K562 (cell line): ENCODE data around the gene TCF25. TPM values are rescaled to one million over a fixed set of nuclear protein-coding genes. Genes with fewer than 3 reads are reported as not detected.

Experiments used
- ATAC-seq: fragments of 200-7000 bp; cut with Tn5 transposase; 3 replicates; pipeline ENCODE4 v1.9.1; 2020; ENCODE audit warnings: moderate library complexity
- BruUV-seq: library from RNA; stranded (reverse); fragments of 400-500 nt; replicated peaks from 2 replicates; lab custom pipeline; 2021; lab: Mats Ljungman, UMichigan
- CTCF ChIA-PET: fragments of 300-600 bp; formaldehyde crosslinking; extraction: SDS; loops from one replicate; lab custom pipeline; 2021; ENCODE audit warnings: low intra/inter-chr PET ratio; lab: Yijun Ruan, JAX
- POLR2A ChIA-PET: fragments of 300-600, 350-650 bp; sonication (Branson Sonifier 250); formaldehyde crosslinking; extraction: SDS; loops from one replicate; lab custom pipeline; 2021; ENCODE audit warnings: antibody characterized with exemption, inconsistent platforms; lab: Yijun Ruan, JAX
- DNase-seq, 4 experiments: peaks; one replicate each; pipeline versions ENCODE4 v3.0.0 to v3.0.0-alpha.2; 2011 to 2018; ENCODE audit warnings: low spot score in 3 of 4, mixed read lengths in 3 of 4; ENCODE audit errors: extremely low read depth in 1 of 4
- FAIRE-seq: peaks from 2 replicates; lab custom pipeline; 2011; peaks lifted over from hg19 to GRCh38; lab: Jason Lieb, UNC
- H2AFZ ChIP-seq: 2 replicates; pipeline ENCODE4 v1.6.0; 2011; ENCODE audit warnings: low read depth, low read length, control low read depth, inconsistent platforms
- H3K27ac ChIP-seq: fragments of 200-600 bp; 3 replicates; pipeline ENCODE4 v1.8.0; 2011; ENCODE audit warnings: low read depth, mild to moderate bottlenecking, control low read depth, inconsistent platforms, low read length, moderate library complexity, mixed read lengths; ENCODE audit errors: extremely low read depth
- H3K27me3 ChIP-seq, 2 experiments: fragments of 300-600 bp in 1 of 2; 2 replicates in 1 of 2; 3 replicates in 1 of 2; pipeline versions ENCODE4 v1.6.0 to v1.8.0; 2011; ENCODE audit warnings: inconsistent platforms in 2 of 2, low read length in 2 of 2, mild to moderate bottlenecking in 1 of 2, mixed read lengths in 1 of 2, moderate library complexity in 1 of 2; ENCODE audit not compliant: control insufficient read depth in 2 of 2, insufficient read depth in 2 of 2
- H3K36me3 ChIP-seq: fragments of 300-600 bp; 3 replicates; pipeline ENCODE4 v1.8.0; 2011; ENCODE audit warnings: mild to moderate bottlenecking, low read length, inconsistent platforms; ENCODE audit not compliant: control insufficient read depth, insufficient read depth
- H3K4me1 ChIP-seq, 2 experiments: fragments of 200-600 bp in 1 of 2; replicated peaks in 1 of 2; 2 replicates in 1 of 2; 3 replicates in 1 of 2; pipeline versions ENCODE4 v1.5.1 to v1.8.0; 2011; ENCODE audit warnings: inconsistent platforms in 2 of 2, low read length in 2 of 2, mild to moderate bottlenecking in 1 of 2, mixed read lengths in 1 of 2, moderate library complexity in 1 of 2; ENCODE audit not compliant: control insufficient read depth in 2 of 2, insufficient read depth in 2 of 2
- H3K4me2 ChIP-seq: 2 replicates; pipeline ENCODE4 v1.6.1; 2011; ENCODE audit warnings: low read length, control low read depth, inconsistent platforms, mixed read lengths; ENCODE audit not compliant: insufficient read depth
- H3K4me3 ChIP-seq: fragments of 200-600 bp; sonication (generic), shearing (Covaris generic); 2 replicates; pipeline ENCODE4 v1.5.1; 2016; ENCODE audit warnings: control low read depth, inconsistent platforms
- H3K79me2 ChIP-seq: fragments of 200-600 bp; 3 replicates; pipeline ENCODE4 v1.8.0; 2011; ENCODE audit warnings: low read length, inconsistent platforms; ENCODE audit not compliant: control insufficient read depth, insufficient read depth
- H3K9ac ChIP-seq, 2 experiments: 2 replicates each; pipeline versions ENCODE4 v1.6.0 to v1.6.1; 2011; ENCODE audit warnings: low read depth in 2 of 2, low read length in 2 of 2, control low read depth in 1 of 2, inconsistent platforms in 1 of 2, mild to moderate bottlenecking in 1 of 2, mixed read lengths in 1 of 2; ENCODE audit not compliant: insufficient read depth in 1 of 2
- H3K9me1 ChIP-seq: one replicate; pipeline ENCODE4 v1.6.0; 2011; ENCODE audit warnings: inconsistent platforms, mild to moderate bottlenecking, low read length, moderate library complexity; ENCODE audit not compliant: control insufficient read depth, insufficient read depth
- H3K9me3 ChIP-seq: replicated peaks from 2 replicates; pipeline ENCODE4 v1.5.1; 2011; ENCODE audit warnings: low read depth, low read length, inconsistent platforms; ENCODE audit not compliant: control insufficient read depth, insufficient read depth
- H4K20me1 ChIP-seq: replicated peaks from 2 replicates; pipeline ENCODE4 v1.6.1; 2011; ENCODE audit warnings: low read length, inconsistent platforms, mixed read lengths; ENCODE audit not compliant: control insufficient read depth, insufficient read depth
- CBFB ChIP-seq: sonication (generic); formaldehyde crosslinking; IDR thresholded peaks from 2 replicates; pipeline ENCODE4 v1.4.0; 2020; ENCODE audit warnings: mild to moderate bottlenecking, missing genetic modification reagents
- EP300 ChIP-seq: IDR thresholded peaks from 2 replicates; pipeline ENCODE4 v1.6.1; 2012; ENCODE audit warnings: low read length, improper control_type of control experiment
- ESRRA ChIP-seq: fragments of 450-650 bp; IDR thresholded peaks from 2 replicates; pipeline ENCODE4 v1.6.1; 2014; ENCODE audit warnings: low read depth, mild to moderate bottlenecking, moderate library complexity, borderline replicate concordance
- ID3 ChIP-seq, 2 experiments: fragments of 250-450 bp in 1 of 2; fragments of 450-650 bp in 1 of 2; sonication (Bioruptor Pico) in 1 of 2; IDR thresholded peaks; 2 replicates each; pipeline versions ENCODE4 v1.6.1 to v1.8.0; 2016 to 2021; ENCODE audit warnings: mild to moderate bottlenecking in 2 of 2, moderate library complexity in 2 of 2, missing compliant biosample characterization in 1 of 2, missing genetic modification characterization in 1 of 2
- POLR2AphosphoS5 ChIP-seq: IDR thresholded peaks from 2 replicates; pipeline ENCODE4 v1.6.1; 2011; ENCODE audit warnings: mild to moderate bottlenecking, low read depth, low read length, moderate library complexity; ENCODE audit not compliant: control insufficient read depth, insufficient read depth
- POLR2G ChIP-seq: fragments of 200-400 bp; formaldehyde crosslinking; IDR thresholded peaks from 2 replicates; pipeline ENCODE4 v1.6.1; 2017; ENCODE audit warnings: low read depth, mild to moderate bottlenecking, antibody characterized with exemption, low read length, moderate library complexity
- PYGO2 ChIP-seq: fragments of 450-650 bp; IDR thresholded peaks from 2 replicates; pipeline ENCODE4 v1.6.1; 2016; ENCODE audit warnings: mild to moderate bottlenecking, missing genetic modification characterization, moderate library complexity, missing compliant biosample characterization
- RB1 ChIP-seq: fragments of 450-650 bp; IDR thresholded peaks from 2 replicates; pipeline ENCODE4 v1.6.1; 2017; ENCODE audit warnings: low read depth, mild to moderate bottlenecking
- SRF ChIP-seq, 2 experiments: fragments of 250-450, 450-650 bp in 1 of 2; sonication (Bioruptor Pico) in 1 of 2; sonication (generic) in 1 of 2; formaldehyde crosslinking; IDR thresholded peaks; 2 replicates each; pipeline versions ENCODE4 v1.5.0 to v1.5.1; 2020 to 2022; ENCODE audit warnings: mild to moderate bottlenecking in 1 of 2, missing genetic modification reagents in 1 of 2
- ZNF143 ChIP-seq: sonication (generic); formaldehyde crosslinking; IDR thresholded peaks from 2 replicates; pipeline ENCODE4 v1.9.0; 2022; ENCODE audit warnings: mild to moderate bottlenecking, missing genetic modification reagents
- ZNF263 ChIP-seq: sonication (generic); formaldehyde crosslinking; IDR thresholded peaks from 2 replicates; pipeline ENCODE4 v1.8.0; 2022; ENCODE audit warnings: mild to moderate bottlenecking, missing genetic modification reagents, borderline replicate concordance
- WGBS: fragments of 100-300 bp; shearing (Covaris generic); methylation state at CpG from one replicate; pipeline ENCODE4 v1.1.6; 2016; ENCODE audit warnings: low coverage, mixed read lengths; ENCODE audit not compliant: insufficient coverage; ENCODE audit errors: missing lambda C conversion rate; 5-methylcytosine and 5-hydroxymethylcytosine counted together
- in situ Hi-C: fragments of 300-500 bp; cut with MboI; formaldehyde crosslinking; loops from 4 replicates; pipeline ENCODE4 v1.15.0; 2018; ENCODE audit warnings: inconsistent platforms, mixed read lengths
- intact Hi-C: fragments of 100-400 bp; cut with micrococcal nuclease; formaldehyde crosslinking; loops from 2 replicates; pipeline ENCODE4 v1.14.2; 2022
- polyA plus RNA-seq, 8 experiments: library from polyadenylated mRNA; depleted of rRNA in 4 of 8; stranded (reverse) in 5 of 8; unstranded in 3 of 8; fragments of >200 nt; fragmentation: Nextera tagmentation in 2 of 8; fragmentation: Illumina TruSeq in 1 of 8; extraction: Ambion mirVana in 2 of 8; extraction: Trizol in 1 of 8; gene quantifications; 2 replicates each; pipeline versions ENCODE4 v1.2.1 to v1.2.3, GENCODE V29; 2011 to 2014; ENCODE audit warnings: inconsistent platforms in 1 of 8, missing spikeins in 1 of 8
- total RNA-seq, 7 experiments: library from RNA; depleted of rRNA in 6 of 7; stranded (reverse); fragments of >200 nt in 6 of 7; fragmentation: Illumina TruSeq in 2 of 7; extraction: Trizol in 2 of 7; gene quantifications; 2 replicates each; pipeline versions ENCODE4 v1.2.1 to v1.2.3, GENCODE V29; 2011 to 2021; ENCODE audit warnings: low replicate concordance in 1 of 7

TCF25 gene
- total and polyA plus RNA-seq, 9 of the 15 experiments (the other 6 are each of a cell fraction or from before 2014, with no cell fraction given): 9.0 to 154 (median 83.8) TPM

DNA sequence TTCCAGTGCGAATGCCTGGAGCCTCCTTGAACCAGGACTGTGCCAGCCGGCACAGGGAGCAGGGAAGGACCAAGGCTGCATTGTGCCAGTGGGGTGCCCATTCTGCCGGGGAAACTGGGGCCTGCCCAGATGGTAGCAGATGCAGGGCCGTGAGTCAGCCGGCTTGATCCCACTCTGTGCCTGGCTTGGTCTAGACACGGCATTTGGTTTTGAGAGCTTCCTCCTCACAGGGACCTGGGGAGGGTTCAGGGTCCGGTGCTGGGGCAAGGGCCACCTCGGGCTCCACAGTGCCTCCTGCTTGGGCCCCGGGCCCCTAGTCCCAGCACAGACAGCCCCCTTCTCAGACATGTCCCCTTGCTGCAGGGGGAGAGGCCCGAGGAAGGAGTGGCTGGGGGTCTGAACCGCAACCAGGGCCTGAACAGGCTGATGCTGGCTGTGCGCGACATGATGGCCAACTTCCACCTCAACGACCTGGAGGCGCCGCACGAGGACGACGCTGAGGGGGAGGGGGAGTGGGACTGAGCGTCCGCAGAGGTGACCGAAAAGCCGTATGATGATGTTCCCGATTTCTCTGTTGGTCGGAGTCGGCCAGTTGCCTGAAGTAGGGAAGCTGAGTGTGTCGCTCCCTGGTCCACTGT is 37.4 kb downstream of the TCF25 start:
- POLR2A ChIA-PET: interaction anchor here (0.6 to 4.2 kb wide), 7 partner anchors 8 to 105 kb away, joined by 3 to 19 read pairs (median 3); partner anchors contain the start of genes MC1R and TUBB3
- no peak for FAIRE-seq

More for the DNA sequence above, 37.4 kb downstream of the TCF25 start:
- Histone ChIP-seq H3K4me1 (peaks cover 0 to 44% of the 10 kb centered on the region in 2 experiments; a peak in 2 of 5 replicates), H3K79me2 (no peaks in the 10 kb centered on the region), H3K4me2 (no peak overlapping the region), H3K9ac (peak overlapping the region in 1 of 2 experiments; percentile 22; a peak in 2 of 4 replicates), H3K9me1 (no peaks in the 10 kb centered on the region), H3K9me3 (no peaks in the 10 kb centered on the region; the same call in 1 of the 2 replicates), H3K27me3 (no peaks in the 10 kb centered on the region), H2AFZ (no peak overlapping the region), H4K20me1 (no peaks in the 10 kb centered on the region), H3K27ac (no peak overlapping the region), H3K4me3 (no peak overlapping the region), H3K36me3 (peaks cover 57% of the 10 kb centered on the region; the same call in 2 of the 3 replicates)
- TSS peak; percentile 29 for BruUV-seq
- intact Hi-C loops: loop anchor here (5.0 kb wide), 1 partner anchor 209 kb away; the partner anchor contains the start of gene SPATA2L
- no peak for DNase-seq
- TF ChIP-seq ZNF263 (CRISPR knock-in tag) (0 out of 2 replicates have a peak, but pooled peaks have one; percentile 36), POLR2G (peak; percentile 37; the same call in 1 of the 2 replicates), POLR2AphosphoS5 (0 out of 2 replicates have a peak, but pooled peaks have one; percentile 1), PYGO2 (no peak), CBFB (no peak), EP300 (no peak), RB1 (no peak), ZNF143 (CRISPR knock-in tag) (no peak), SRF (CRISPR knock-in tag; IDR thresholded peaks at IDR 0.05) (no peak), ID3 (CRISPR knock-in tag; IDR thresholded peaks at IDR 0.05) (no peak), ID3 (tag; IDR thresholded peaks at IDR 0.05) (no peak), ESRRA (no peak)
- WGBS: 94% methylated on average over 24 of the region's 27 CpGs
- ATAC-seq: no peak
- in situ Hi-C loops: no loop called here
- CTCF ChIA-PET: no interaction called here
